HG03039 (cell line): ENCODE data around the gene ZNF362.

Experiments
- ATAC-seq: cut with Tn5 transposase; IDR thresholded peaks from one replicate; pipeline ENCODE4 v1.9.1; 2021; ENCODE audit warnings: mild to moderate bottlenecking, moderate library complexity; ENCODE audit not compliant: unreplicated experiment

ZNF362 gene

GRCh38 chr1:33323663-33324477 is 67.6 kb downstream of the ZNF362 start:
- no peak for ATAC-seq

GRCh38 chr1:33324677-33325575 is 68.6 kb downstream of the ZNF362 start:
- ATAC-seq, result no peak

- no peak for ATAC-seq
These were observed 70.5 kb downstream of the ZNF362 start for GRCh38 chr1:33326785-33327184.

- ATAC-seq, result no peak
These were observed 71.5 kb downstream of the ZNF362 start for GRCh38 chr1:33327587-33328325.

GRCh38 chr1:33328817-33329216 is 72.5 kb downstream of the ZNF362 start:
- no peak for ATAC-seq

GRCh38 chr1:33329600-33330305 is 73.5 kb downstream of the ZNF362 start:
- ATAC-seq, result no peak

GRCh38 chr1:33330361-33330890 is 74.1 kb downstream of the ZNF362 start:
- ATAC-seq, result no peak

GRCh38 chr1:33330906-33331305 is 74.6 kb downstream of the ZNF362 start:
- no peak for ATAC-seq

- ATAC-seq, result no peak
These were observed 75.4 kb downstream of the ZNF362 start for GRCh38 chr1:33331444-33332356.

GRCh38 chr1:33332357-33332789 is 76.1 kb downstream of the ZNF362 start:
- ATAC-seq, result no peak

GRCh38 chr1:33332881-33333280 is 76.6 kb downstream of the ZNF362 start:
- ATAC-seq, result no peak

- no peak for ATAC-seq
These were observed 77.8 kb downstream of the ZNF362 start for GRCh38 chr1:33334081-33334552.

- no peak for ATAC-seq
These were observed 78.7 kb downstream of the ZNF362 start for GRCh38 chr1:33335020-33335419.

- no peak for ATAC-seq
These were observed 80.3 kb downstream of the ZNF362 start for GRCh38 chr1:33336580-33336979.

GRCh38 chr1:33337441-33337840 is 81.1 kb downstream of the ZNF362 start:
- no peak for ATAC-seq

GRCh38 chr1:33338048-33338439 is 81.8 kb downstream of the ZNF362 start:
- ATAC-seq, result no peak

- ATAC-seq, result no peak
These were observed 82.3 kb downstream of the ZNF362 start for GRCh38 chr1:33338440-33339211.

GRCh38 chr1:33339413-33339812 is 83.1 kb downstream of the ZNF362 start:
- no peak for ATAC-seq
